CD14-positive monocyte (primary cell): ENCODE measurements around the gene GALNT4. TPM values are rescaled to one million over a fixed set of nuclear protein-coding genes. Genes with fewer than 3 reads are reported as not detected.

Experiments used
- DNase-seq, 3 donors: peaks; one replicate each; pipeline ENCODE4 v3.0.0-alpha.2; 2011 to 2022
- H2AFZ ChIP-seq: 2 replicates; pipeline ENCODE4 v1.6.0; 2012; ENCODE audit warnings: mild to moderate bottlenecking, low read depth, low read length, inconsistent platforms; ENCODE audit not compliant: insufficient read depth, poor library complexity, severe bottlenecking
- H3K27ac ChIP-seq, 2 donors: 1 replicate in 1 of 2; 2 replicates in 1 of 2; pipeline ENCODE4 v1.5.1; 2012 to 2013; ENCODE audit warnings: low read length in 2 of 2, control low read depth in 1 of 2, inconsistent platforms in 1 of 2, low read depth in 1 of 2, mild to moderate bottlenecking in 1 of 2
- H3K27me3 ChIP-seq, 2 donors: one replicate each; pipeline versions ENCODE4 v1.6.0 to v1.6.1; 2011 to 2013; ENCODE audit warnings: low read length in 2 of 2; ENCODE audit not compliant: control insufficient read depth in 2 of 2, insufficient read depth in 2 of 2
- H3K36me3 ChIP-seq, 2 donors: replicated peaks in 1 of 2; 1 replicate in 1 of 2; 2 replicates in 1 of 2; pipeline versions ENCODE4 v1.5.1 to v1.6.1; 2012 to 2013; ENCODE audit warnings: low read length in 2 of 2, control low read depth in 1 of 2, inconsistent platforms in 1 of 2, mild to moderate bottlenecking in 1 of 2; ENCODE audit not compliant: insufficient read depth in 2 of 2, control insufficient read depth in 1 of 2
- H3K4me1 ChIP-seq, 2 donors: 1 replicate in 1 of 2; 2 replicates in 1 of 2; pipeline versions ENCODE4 v1.5.1 to v1.6.1; 2012 to 2013; ENCODE audit warnings: low read length in 2 of 2, control low read depth in 1 of 2, inconsistent platforms in 1 of 2, mild to moderate bottlenecking in 1 of 2, moderate library complexity in 1 of 2; ENCODE audit not compliant: insufficient read depth in 2 of 2, control insufficient read depth in 1 of 2
- H3K4me2 ChIP-seq: replicated peaks from 2 replicates; pipeline ENCODE3; 2012; ENCODE audit warnings: low read length, moderate library complexity, mild to moderate bottlenecking; ENCODE audit not compliant: poor library complexity, severe bottlenecking; ENCODE audit errors: extremely low read depth
- H3K4me3 ChIP-seq, 3 experiments: fragments of 200-600 bp in 1 of 3; sonication (generic) in 1 of 3; replicated peaks in 1 of 3; 1 replicate in 2 of 3; 2 replicates in 1 of 3; pipeline ENCODE4 v1.5.1; 2011 to 2013; ENCODE audit warnings: low read length in 3 of 3, mild to moderate bottlenecking in 3 of 3, control low read depth in 2 of 3, low read depth in 2 of 3, inconsistent platforms in 1 of 3, moderate library complexity in 1 of 3
- H3K79me2 ChIP-seq: 2 replicates; pipeline ENCODE4 v1.6.0; 2012; ENCODE audit warnings: mild to moderate bottlenecking, control low read depth, inconsistent platforms, low read length, moderate library complexity; ENCODE audit not compliant: insufficient read depth
- H3K9ac ChIP-seq: 2 replicates; pipeline ENCODE4 v1.6.0; 2017; ENCODE audit warnings: low read length, mild to moderate bottlenecking; ENCODE audit not compliant: insufficient read depth, poor library complexity, severe bottlenecking
- H3K9me3 ChIP-seq, 2 donors: replicated peaks in 1 of 2; 1 replicate in 1 of 2; 2 replicates in 1 of 2; pipeline versions ENCODE4 v1.5.1 to v1.6.1; 2012 to 2013; ENCODE audit warnings: low read length in 2 of 2, control low read depth in 1 of 2; ENCODE audit not compliant: control insufficient read depth in 1 of 2, insufficient read depth in 1 of 2
- H4K20me1 ChIP-seq: 2 replicates; pipeline ENCODE4 v1.6.0; 2012; ENCODE audit warnings: mild to moderate bottlenecking, low read length, control low read depth, moderate library complexity; ENCODE audit not compliant: insufficient read depth
- H3K27ac Mint-ChIP-seq, 7 donors: one replicate each; pipeline ENCODE4 v1.8.0; 2020; ENCODE audit warnings: mild to moderate bottlenecking in 7 of 7, mixed read lengths in 7 of 7, moderate library complexity in 6 of 7, inconsistent platforms in 2 of 7
- H3K27me3 Mint-ChIP-seq, 3 donors: one replicate each; pipeline ENCODE4 v1.8.0; 2021 to 2022; ENCODE audit warnings: low read depth in 3 of 3, mild to moderate bottlenecking in 3 of 3, mixed read lengths in 3 of 3, moderate library complexity in 3 of 3, inconsistent platforms in 1 of 3
- H3K36me3 Mint-ChIP-seq, 2 donors: one replicate each; pipeline ENCODE4 v1.8.0; 2020; ENCODE audit warnings: mixed read lengths in 2 of 2, inconsistent platforms in 1 of 2, mild to moderate bottlenecking in 1 of 2
- H3K4me1 Mint-ChIP-seq: one replicate; pipeline ENCODE4 v1.8.0; 2020; ENCODE audit warnings: mild to moderate bottlenecking, mixed read lengths
- H3K4me3 Mint-ChIP-seq, 2 donors: one replicate each; pipeline ENCODE4 v1.8.0; 2020; ENCODE audit warnings: mild to moderate bottlenecking in 2 of 2, mixed read lengths in 2 of 2, moderate library complexity in 1 of 2
- H3K9me3 Mint-ChIP-seq, 7 donors: one replicate each; pipeline ENCODE4 v1.8.0; 2020 to 2022; ENCODE audit warnings: mixed read lengths in 7 of 7, mild to moderate bottlenecking in 6 of 7, moderate library complexity in 6 of 7, inconsistent platforms in 2 of 7
- CTCF ChIP-seq: fragments of 200-600 bp; IDR thresholded peaks from one replicate; pipeline ENCODE4 v1.8.0; 2022; ENCODE audit warnings: antibody characterized with exemption, mild to moderate bottlenecking
- WGBS: methylation state at CpG from one replicate; pipeline ENCODE4 v1.1.5; 2013; ENCODE audit warnings: missing lambda C conversion rate; ENCODE audit not compliant: insufficient coverage; 5-methylcytosine and 5-hydroxymethylcytosine counted together
- intact Hi-C, 2 donors: fragments of 100-400 bp; cut with micrococcal nuclease; formaldehyde crosslinking; loops; one replicate each; pipeline versions ENCODE4 v1.15.0 to v1.15.1; 2023
- polyA plus RNA-seq, 3 donors: library from polyadenylated mRNA; depleted of rRNA in 1 of 3; unstranded in 2 of 3; stranded (reverse) in 1 of 3; fragments of 300-500 nt in 2 of 3; fragments of >200 nt in 1 of 3; fragmentation: Illumina TruSeq in 2 of 3; gene quantifications; 1 replicate in 2 of 3; 2 replicates in 1 of 3; pipeline ENCODE4 v1.2.3, GENCODE V29; 2012 to 2021

The GALNT4 gene
- polyA plus RNA-seq, 3 donors = 3.7 to 12.9 (median 10.7) TPM

GRCh38 chr12:89539426-89540223, 15.0 kb upstream of the GALNT4 start:
- H3K9me3 ChIP-seq = no peaks in the 10 kb centered on the region
- no peaks in the 10 kb centered on the region for H3K9me3 Mint-ChIP-seq
- DNase-seq = no peak
- no peak overlapping the region for H3K4me2 ChIP-seq
- no peak overlapping the region for H3K4me3 Mint-ChIP-seq
- H3K27me3 Mint-ChIP-seq = peaks cover 0 to 2% (median 0%) of the 10 kb centered on the region in 3 donors
- no peaks in the 10 kb centered on the region for H4K20me1 ChIP-seq
- peaks cover 0 to 2% of the 10 kb centered on the region in 2 donors for H3K36me3 Mint-ChIP-seq
- H3K4me1 ChIP-seq = peaks cover 5 to 7% of the 10 kb centered on the region in 2 donors
- intact Hi-C loops = loop anchor here (5.0 to 10.0 kb wide), 2 partner anchors 1415 to 1418 kb away; partner anchors contain the start of gene CCER1 (in 2 of the 2)
- no peak for TF ChIP-seq CTCF
- no peak overlapping the region for H3K27ac ChIP-seq
- no peaks in the 10 kb centered on the region for H3K79me2 ChIP-seq
- no peak overlapping the region for H2AFZ ChIP-seq
- no peak overlapping the region for H3K27ac Mint-ChIP-seq
- H3K36me3 ChIP-seq = no peaks in the 10 kb centered on the region
- H3K27me3 ChIP-seq = no peaks in the 10 kb centered on the region
- H3K9ac ChIP-seq = no peak overlapping the region
- WGBS = 83% methylated on average over 1 of the region's 5 CpGs
- no peak overlapping the region for H3K4me3 ChIP-seq
- H3K4me1 Mint-ChIP-seq = peaks cover 14% of the 10 kb centered on the region

- DNase-seq = no peak
- no peak overlapping the region for H3K4me3 ChIP-seq
- peaks cover 14% of the 10 kb centered on the region for H3K4me1 Mint-ChIP-seq
- H3K27me3 Mint-ChIP-seq = no peaks in the 10 kb centered on the region
- TF ChIP-seq CTCF = no peak
- H3K9me3 ChIP-seq = no peaks in the 10 kb centered on the region
- H3K27me3 ChIP-seq = no peaks in the 10 kb centered on the region
- H3K27ac ChIP-seq = no peak overlapping the region
- H3K36me3 Mint-ChIP-seq = peaks cover 0 to 2% of the 10 kb centered on the region in 2 donors
- intact Hi-C loops = no loop called here
- peaks cover 5 to 7% of the 10 kb centered on the region in 2 donors for H3K4me1 ChIP-seq
- H3K4me3 Mint-ChIP-seq = no peak overlapping the region
- no peak overlapping the region for H2AFZ ChIP-seq
- no peak overlapping the region for H3K9ac ChIP-seq
- 98% methylated on average over 3 of the region's 4 CpGs for WGBS
- H3K36me3 ChIP-seq = no peaks in the 10 kb centered on the region
- no peak overlapping the region for H3K4me2 ChIP-seq
- no peaks in the 10 kb centered on the region for H4K20me1 ChIP-seq
- no peaks in the 10 kb centered on the region for H3K79me2 ChIP-seq
- no peaks in the 10 kb centered on the region for H3K9me3 Mint-ChIP-seq
- no peak overlapping the region for H3K27ac Mint-ChIP-seq
Observed at GRCh38 chr12:89538897-89539296, 14.3 kb upstream of the GALNT4 start.
